RWPE2 (cell line): ENCODE data around the gene PRDM5.

Source experiments
- ATAC-seq: fragments of 200-7000 bp; cut with Tn5 transposase; 3 replicates; pipeline ENCODE4 v1.9.1; 2021; ENCODE audit warnings: low read depth
- DNase-seq: peaks from one replicate; pipeline ENCODE4 v3.0.0-alpha.2; 2020; ENCODE audit warnings: low spot score
- H3K27ac ChIP-seq: fragments of 450-650 bp; 2 replicates; pipeline ENCODE4 v1.5.1; 2017; ENCODE audit warnings: mild to moderate bottlenecking; ENCODE audit not compliant: poor library complexity, severe bottlenecking
- H3K27me3 ChIP-seq: fragments of 250-450 bp; sonication (Bioruptor Pico); 2 replicates; pipeline ENCODE4 v1.5.1; 2021; ENCODE audit warnings: mild to moderate bottlenecking, moderate library complexity; ENCODE audit not compliant: insufficient read depth, poor library complexity, severe bottlenecking
- H3K36me3 ChIP-seq: fragments of 250-450 bp; sonication (Bioruptor Pico); 2 replicates; pipeline ENCODE4 v1.5.1; 2020; ENCODE audit warnings: low read depth, mild to moderate bottlenecking, moderate library complexity
- H3K4me1 ChIP-seq: fragments of 250-450 bp; sonication (Bioruptor Pico); 2 replicates; pipeline ENCODE4 v1.5.1; 2021; ENCODE audit warnings: mild to moderate bottlenecking, moderate library complexity; ENCODE audit not compliant: insufficient read depth, poor library complexity, severe bottlenecking
- H3K4me3 ChIP-seq: fragments of 250-450 bp; sonication (Bioruptor Pico); 2 replicates; pipeline ENCODE4 v1.5.1; 2021; ENCODE audit warnings: mild to moderate bottlenecking, moderate library complexity; ENCODE audit not compliant: severe bottlenecking
- H3K9me3 ChIP-seq: fragments of 250-450 bp; sonication (Bioruptor Pico); 2 replicates; pipeline ENCODE4 v1.5.1; 2021; ENCODE audit warnings: mild to moderate bottlenecking, moderate library complexity; ENCODE audit not compliant: severe bottlenecking
- CTCF ChIP-seq: fragments of 450-650 bp; IDR thresholded peaks from one replicate; pipeline ENCODE4 v1.5.1; 2017; ENCODE audit warnings: mild to moderate bottlenecking, moderate library complexity; ENCODE audit not compliant: poor library complexity, severe bottlenecking

Gene PRDM5

GRCh38 chr4:120763650-120764049 is 158.9 kb downstream of the PRDM5 start:
- H3K27ac ChIP-seq, result no peak overlapping the region
- H3K4me3 ChIP-seq, result no peak overlapping the region
- H3K36me3 ChIP-seq, result no peaks in the 10 kb centered on the region
- no peaks in the 10 kb centered on the region for H3K9me3 ChIP-seq
- no peaks in the 10 kb centered on the region for H3K4me1 ChIP-seq
- H3K27me3 ChIP-seq, result no peaks in the 10 kb centered on the region
- ATAC-seq (no peak), DNase-seq (no peak)
- TF ChIP-seq CTCF, result no peak

- Histone ChIP-seq H3K4me1 (no peaks in the 10 kb centered on the region), H3K36me3 (no peaks in the 10 kb centered on the region), H3K27ac (no peak overlapping the region), H3K4me3 (no peak overlapping the region), H3K9me3 (no peaks in the 10 kb centered on the region), H3K27me3 (no peaks in the 10 kb centered on the region)
- ATAC-seq (no peak), DNase-seq (no peak)
- no peak for TF ChIP-seq CTCF
These were observed 161.5 kb downstream of the PRDM5 start for GRCh38 chr4:120761070-120761469.

GRCh38 chr4:120760047-120760446 is 162.5 kb downstream of the PRDM5 start:
- DNase-seq, result no peak
- ATAC-seq, result no peak
- no peak for TF ChIP-seq CTCF
- Histone ChIP-seq H3K27ac (no peak overlapping the region), H3K27me3 (no peaks in the 10 kb centered on the region), H3K36me3 (no peaks in the 10 kb centered on the region), H3K4me1 (no peaks in the 10 kb centered on the region), H3K4me3 (no peak overlapping the region), H3K9me3 (no peaks in the 10 kb centered on the region)

- H3K27ac ChIP-seq, result no peak overlapping the region
- DNase-seq (no peak), ATAC-seq (no peak)
- H3K9me3 ChIP-seq, result no peaks in the 10 kb centered on the region
- no peak overlapping the region for H3K4me3 ChIP-seq
- H3K36me3 ChIP-seq, result no peaks in the 10 kb centered on the region; the same call in 1 of the 2 replicates
- H3K27me3 ChIP-seq, result no peaks in the 10 kb centered on the region
- TF ChIP-seq CTCF, result no peak
- no peaks in the 10 kb centered on the region for H3K4me1 ChIP-seq
These were observed 166.7 kb downstream of the PRDM5 start for GRCh38 chr4:120755864-120756263.

GRCh38 chr4:120754590-120754989 is 167.9 kb downstream of the PRDM5 start:
- ATAC-seq (no peak), DNase-seq (no peak)
- Histone ChIP-seq H3K4me1 (no peaks in the 10 kb centered on the region), H3K9me3 (no peaks in the 10 kb centered on the region), H3K27me3 (no peaks in the 10 kb centered on the region), H3K4me3 (no peak overlapping the region), H3K27ac (no peak overlapping the region), H3K36me3 (no peaks in the 10 kb centered on the region; the same call in 1 of the 2 replicates)
- no peak for TF ChIP-seq CTCF
